HEK293T (cell line): Measurements from ENCODE around the gene ANO6.

Experiments
- ARNT ChIP-seq: fragments of 450-650 bp; IDR thresholded peaks from 2 replicates; pipeline ENCODE4 v1.6.1; 2017; ENCODE audit warnings: mild to moderate bottlenecking
- CTBP1 ChIP-seq: fragments of 450-650 bp; IDR thresholded peaks from 2 replicates; pipeline ENCODE4 v1.6.1; 2016; ENCODE audit warnings: borderline replicate concordance
- ELF4 ChIP-seq: fragments of 450-650 bp; IDR thresholded peaks from 2 replicates; pipeline ENCODE4 v1.6.1; 2017; ENCODE audit warnings: antibody characterized with exemption
- FOXM1 ChIP-seq: fragments of 450-650 bp; IDR thresholded peaks from 2 replicates; pipeline ENCODE4 v1.6.1; 2017; ENCODE audit warnings: mild to moderate bottlenecking, borderline replicate concordance
- TARDBP ChIP-seq: fragments of 450-650 bp; IDR thresholded peaks from 2 replicates; pipeline ENCODE4 v1.6.1; 2016
- TF ChIP-seq, protein P1 (sequence below): fragments of 450-650 bp; IDR thresholded peaks from 2 replicates; pipeline ENCODE4 v1.6.1; 2016

- no peak for TF ChIP-seq ARNT
- TF ChIP-seq, protein P1, sequence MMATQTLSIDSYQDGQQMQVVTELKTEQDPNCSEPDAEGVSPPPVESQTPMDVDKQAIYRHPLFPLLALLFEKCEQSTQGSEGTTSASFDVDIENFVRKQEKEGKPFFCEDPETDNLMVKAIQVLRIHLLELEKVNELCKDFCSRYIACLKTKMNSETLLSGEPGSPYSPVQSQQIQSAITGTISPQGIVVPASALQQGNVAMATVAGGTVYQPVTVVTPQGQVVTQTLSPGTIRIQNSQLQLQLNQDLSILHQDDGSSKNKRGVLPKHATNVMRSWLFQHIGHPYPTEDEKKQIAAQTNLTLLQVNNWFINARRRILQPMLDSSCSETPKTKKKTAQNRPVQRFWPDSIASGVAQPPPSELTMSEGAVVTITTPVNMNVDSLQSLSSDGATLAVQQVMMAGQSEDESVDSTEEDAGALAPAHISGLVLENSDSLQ = no peak
- no peak for TF ChIP-seq CTBP1
- TF ChIP-seq ELF4 = no peak
- no peak for TF ChIP-seq FOXM1
- no peak for TF ChIP-seq TARDBP
Measured at GRCh38 chr12:45434094-45434493, 218.2 kb downstream of the ANO6 start.
